ENCODE measurements around the gene PLEKHH3.

PLEKHH3 gene

DNA sequence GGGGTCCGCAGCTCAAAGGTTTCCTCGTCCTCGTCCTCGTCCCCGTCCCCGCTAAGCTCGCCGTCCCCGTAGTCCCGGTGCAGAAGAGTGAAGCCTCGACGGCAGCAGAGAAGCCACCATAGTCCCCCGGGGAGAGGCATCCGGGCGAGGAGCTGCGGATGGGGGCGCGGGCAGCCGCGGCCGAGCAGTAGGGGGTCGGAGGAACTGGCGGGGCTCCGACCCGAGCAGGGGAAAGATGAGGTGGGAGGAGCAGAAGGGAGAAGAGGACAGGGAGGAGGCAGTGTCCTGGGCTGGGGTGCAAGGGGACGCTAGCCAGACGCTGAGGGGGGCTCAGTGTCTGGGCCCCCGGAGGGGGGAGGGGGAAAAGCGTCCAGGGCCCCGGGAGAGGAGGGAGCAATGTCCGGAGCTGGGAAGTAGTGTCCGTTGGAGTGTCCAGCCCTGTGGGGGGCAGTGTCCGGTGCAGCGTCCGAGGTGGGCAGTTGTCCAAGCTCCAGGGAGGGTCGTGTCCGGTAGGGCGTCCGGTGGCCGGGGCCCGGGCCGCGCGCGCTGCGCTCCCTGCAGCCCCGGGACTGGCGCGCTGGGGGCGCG, at the start of gene PLEKHH3:
Gene PLEKHH3 (minus strand): TSS at position 571 of the 588 bp plus-strand sequence. CDS start 431 bp downstream, at position 140.
- Histone ChIP-seq H3K4me1 (ENCODE audit: low read length) (peaks cover 55% of the 10 kb centered on the region), H3K9ac (ENCODE audit: low read length) (peak within 1 kb of the TSS; percentile 74), H2AFZ (ENCODE audit: low read depth, low read length) (no peak within 1 kb of the TSS), H3K4me2 (ENCODE audit: low read length) (peak within 1 kb of the TSS; percentile 84), H4K20me1 (ENCODE audit: insufficient read depth, low read length) (peaks cover 2% of the 10 kb centered on the region; the same call in 1 of the 2 replicates), H3K4me3 (ENCODE audit: low read length) (peak within 1 kb of the TSS; percentile 91), H3K27ac (ENCODE audit: low read length) (peak within 1 kb of the TSS; percentile 67), H3K79me2 (ENCODE audit: low read length) (peaks cover 18% of the 10 kb centered on the region; the same call in 1 of the 2 replicates), H3K9me3 (ENCODE audit: insufficient read depth, low read length) (no peaks in the 10 kb centered on the region), H3K27me3 (ENCODE audit: low read depth, low read length) (peaks cover 12% of the 10 kb centered on the region), H3K36me3 (replicated peaks; ENCODE audit: low read depth, low read length) (peaks cover 10% of the 10 kb centered on the region)
- no peak for TF ChIP-seq CTCF (IDR thresholded peaks at IDR 0.05; ENCODE audit: low read depth, low read length)
- no peak for TF ChIP-seq EZH2phosphoT487 (IDR thresholded peaks at IDR 0.05; ENCODE audit: low read depth)

- Histone ChIP-seq H3K36me3 (replicated peaks; ENCODE audit: low read depth, low read length) (peaks cover 28% of the 10 kb centered on the region), H2AFZ (ENCODE audit: low read depth, low read length) (no peak overlapping the region), H4K20me1 (ENCODE audit: insufficient read depth, low read length) (no peaks in the 10 kb centered on the region), H3K27ac (ENCODE audit: low read length) (no peak overlapping the region), H3K27me3 (ENCODE audit: low read depth, low read length) (no peaks in the 10 kb centered on the region), H3K4me3 (ENCODE audit: low read length) (no peak overlapping the region), H3K79me2 (ENCODE audit: low read length) (no peaks in the 10 kb centered on the region), H3K9ac (ENCODE audit: low read length) (no peak overlapping the region), H3K4me2 (ENCODE audit: low read length) (no peak overlapping the region), H3K4me1 (ENCODE audit: low read length) (no peaks in the 10 kb centered on the region), H3K9me3 (ENCODE audit: insufficient read depth, low read length) (no peaks in the 10 kb centered on the region)
- no peak for TF ChIP-seq EZH2phosphoT487 (IDR thresholded peaks at IDR 0.05; ENCODE audit: low read depth)
Measured at GRCh38 chr17:42725143-42725542, 48.3 kb upstream of the PLEKHH3 start.

GRCh38 chr17:42723636-42724035, 46.8 kb upstream of the PLEKHH3 start:
- TF ChIP-seq EZH2phosphoT487 (IDR thresholded peaks at IDR 0.05; ENCODE audit: low read depth), result no peak
- no peak for TF ChIP-seq CTCF (IDR thresholded peaks at IDR 0.05; ENCODE audit: low read depth, low read length)
- Histone ChIP-seq H3K4me2 (ENCODE audit: low read length) (no peak overlapping the region), H3K9me3 (ENCODE audit: insufficient read depth, low read length) (no peaks in the 10 kb centered on the region), H3K4me3 (ENCODE audit: low read length) (no peak overlapping the region), H3K27me3 (ENCODE audit: low read depth, low read length) (no peaks in the 10 kb centered on the region), H2AFZ (ENCODE audit: low read depth, low read length) (no peak overlapping the region), H3K79me2 (ENCODE audit: low read length) (no peaks in the 10 kb centered on the region), H3K9ac (ENCODE audit: low read length) (no peak overlapping the region), H4K20me1 (ENCODE audit: insufficient read depth, low read length) (no peaks in the 10 kb centered on the region), H3K4me1 (ENCODE audit: low read length) (no peaks in the 10 kb centered on the region), H3K36me3 (replicated peaks; ENCODE audit: low read depth, low read length) (peaks cover 35% of the 10 kb centered on the region), H3K27ac (ENCODE audit: low read length) (no peak overlapping the region)

DNA sequence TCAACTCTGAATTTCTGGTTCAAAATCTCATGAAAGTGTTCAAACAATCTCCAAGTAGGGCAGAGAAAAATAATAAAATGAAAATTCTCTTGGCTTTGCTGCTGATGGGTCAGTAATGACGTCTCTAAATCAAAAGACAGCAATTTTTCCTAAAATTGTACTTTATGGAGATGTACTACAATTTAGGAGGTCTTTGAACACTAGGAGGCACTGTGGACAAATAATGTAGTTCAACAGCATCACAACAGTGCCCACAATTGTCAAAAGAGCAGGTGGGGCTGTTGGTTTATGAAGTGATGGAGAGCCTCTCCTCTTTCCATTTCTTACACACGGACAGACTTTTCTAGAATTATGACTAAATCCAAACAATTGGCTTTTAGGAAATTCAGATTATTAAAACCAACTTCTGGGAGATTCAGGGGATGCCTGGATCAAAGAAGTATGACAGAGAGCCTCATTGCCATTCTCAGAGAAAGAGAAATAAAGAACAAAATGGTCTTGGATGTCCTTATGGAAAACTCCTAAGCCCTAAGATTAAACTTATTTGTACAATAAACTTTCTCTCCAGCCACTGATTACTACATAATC, 44.3 kb upstream of the PLEKHH3 start:
- Histone ChIP-seq H2AFZ (ENCODE audit: low read depth, low read length) (no peak overlapping the region), H3K4me2 (ENCODE audit: low read length) (no peak overlapping the region), H3K27me3 (ENCODE audit: low read depth, low read length) (no peaks in the 10 kb centered on the region), H3K9ac (ENCODE audit: low read length) (no peak overlapping the region), H4K20me1 (ENCODE audit: insufficient read depth, low read length) (no peaks in the 10 kb centered on the region), H3K4me1 (ENCODE audit: low read length) (no peaks in the 10 kb centered on the region), H3K36me3 (replicated peaks; ENCODE audit: low read depth, low read length) (peaks cover 52% of the 10 kb centered on the region), H3K4me3 (ENCODE audit: low read length) (no peak overlapping the region), H3K79me2 (ENCODE audit: low read length) (no peaks in the 10 kb centered on the region), H3K9me3 (ENCODE audit: insufficient read depth, low read length) (no peaks in the 10 kb centered on the region), H3K27ac (ENCODE audit: low read length) (no peak overlapping the region)
- TF ChIP-seq CTCF (IDR thresholded peaks at IDR 0.05; ENCODE audit: low read depth, low read length), result peak; percentile 74
- no peak for TF ChIP-seq EZH2phosphoT487 (IDR thresholded peaks at IDR 0.05; ENCODE audit: low read depth)
